GM21526 (cell line): ENCODE measurements around the gene TTC4.

Experiments
- ATAC-seq: cut with Tn5 transposase; IDR thresholded peaks from one replicate; pipeline ENCODE4 v1.9.1; 2021; ENCODE audit warnings: moderate library complexity; ENCODE audit not compliant: unreplicated experiment, low FRiP score

Gene TTC4

GRCh38 chr1:54777431-54777830, 61.8 kb downstream of the TTC4 start:
- ATAC-seq: no peak

- ATAC-seq: no peak
These were observed 65.5 kb downstream of the TTC4 start for GRCh38 chr1:54781023-54781723.

GRCh38 chr1:54782156-54782555, 66.5 kb downstream of the TTC4 start:
- no peak for ATAC-seq

- ATAC-seq: no peak
These were observed 66.9 kb downstream of the TTC4 start for GRCh38 chr1:54782588-54782987.

GRCh38 chr1:54784066-54784465, 68.4 kb downstream of the TTC4 start:
- no peak for ATAC-seq

- ATAC-seq: no peak
These were observed 71.1 kb downstream of the TTC4 start for GRCh38 chr1:54786778-54787177.

GRCh38 chr1:54787604-54788003, 71.9 kb downstream of the TTC4 start:
- no peak for ATAC-seq

GRCh38 chr1:54788459-54788858, 72.8 kb downstream of the TTC4 start:
- ATAC-seq: no peak

GRCh38 chr1:54791880-54792522, 76.3 kb downstream of the TTC4 start:
- ATAC-seq: no peak
